Activated naive CD8-positive, alpha-beta T cell treated with anti-CD3 and anti-CD28 coated beads for 36 hours (primary cell): ENCODE measurements around the gene DCAF17. TPM values are rescaled to one million over a fixed set of nuclear protein-coding genes. Genes with fewer than 3 reads are reported as not detected.
A peak's percentile ranks its signal among the peaks of the same experiment; 100 is the strongest.
"Not testable (repeated sequence)": the region's sequence is repeated elsewhere in the genome, so short reads cannot be mapped to it uniquely, and the experiment has no call there.

Experiments used
- DNase-seq: peaks from one replicate; pipeline ENCODE4 v3.0.0; 2021
- H3K27ac Mint-ChIP-seq: one replicate; pipeline ENCODE4 v1.8.0; 2022; ENCODE audit warnings: mild to moderate bottlenecking, moderate library complexity, mixed read lengths
- H3K27me3 Mint-ChIP-seq: one replicate; pipeline ENCODE4 v1.8.0; 2022; ENCODE audit warnings: mild to moderate bottlenecking, mixed read lengths
- H3K36me3 Mint-ChIP-seq: one replicate; pipeline ENCODE4 v1.8.0; 2021; ENCODE audit warnings: mild to moderate bottlenecking, mixed read lengths
- H3K4me1 Mint-ChIP-seq: one replicate; pipeline ENCODE4 v1.8.0; 2021; ENCODE audit warnings: mixed read lengths
- H3K4me3 Mint-ChIP-seq: one replicate; pipeline ENCODE4 v1.8.0; 2022; ENCODE audit warnings: mild to moderate bottlenecking, moderate library complexity, mixed read lengths
- H3K9me3 Mint-ChIP-seq: one replicate; pipeline ENCODE4 v1.8.0; 2022; ENCODE audit warnings: mixed read lengths
- total RNA-seq, 2 experiments: library from RNA; stranded (reverse); gene quantifications; one replicate each; pipeline ENCODE4 v1.2.3, GENCODE V29; 2021

The DCAF17 gene
- total RNA-seq, 2 experiments from 2014 or later = 18.8 to 18.9 TPM

- Mint-ChIP-seq H3K4me3 (no peak overlapping the region), H3K27me3 (no peaks in the 10 kb centered on the region), H3K27ac (no peak overlapping the region), H3K36me3 (peaks cover 42% of the 10 kb centered on the region), H3K4me1 (peaks cover 15% of the 10 kb centered on the region), H3K9me3 (peaks cover 14% of the 10 kb centered on the region)
- DNase-seq = no peak
Measured at GRCh38 chr2:171404719-171405118, 29.3 kb upstream of the DCAF17 start.

- peaks cover 17% of the 10 kb centered on the region for H3K4me1 Mint-ChIP-seq
- H3K36me3 Mint-ChIP-seq = peaks cover 42% of the 10 kb centered on the region
- no peaks in the 10 kb centered on the region for H3K27me3 Mint-ChIP-seq
- no peak overlapping the region for H3K4me3 Mint-ChIP-seq
- peaks cover 14% of the 10 kb centered on the region for H3K9me3 Mint-ChIP-seq
- no peak for DNase-seq
- no peak overlapping the region for H3K27ac Mint-ChIP-seq
Measured at GRCh38 chr2:171405546-171405945, 28.5 kb upstream of the DCAF17 start.

GRCh38 chr2:171406044-171406443 is 28.0 kb upstream of the DCAF17 start:
- H3K4me3 Mint-ChIP-seq = no peak overlapping the region
- no peak overlapping the region for H3K27ac Mint-ChIP-seq
- H3K4me1 Mint-ChIP-seq = peaks cover 20% of the 10 kb centered on the region
- peaks cover 14% of the 10 kb centered on the region for H3K9me3 Mint-ChIP-seq
- H3K36me3 Mint-ChIP-seq = peaks cover 42% of the 10 kb centered on the region
- no peaks in the 10 kb centered on the region for H3K27me3 Mint-ChIP-seq
- DNase-seq = no peak

- H3K36me3 Mint-ChIP-seq = peaks cover 33% of the 10 kb centered on the region
- peaks cover 9% of the 10 kb centered on the region for H3K9me3 Mint-ChIP-seq
- no peak overlapping the region for H3K27ac Mint-ChIP-seq
- no peak for DNase-seq
- no peaks in the 10 kb centered on the region for H3K27me3 Mint-ChIP-seq
- peaks cover 24% of the 10 kb centered on the region for H3K4me1 Mint-ChIP-seq
- H3K4me3 Mint-ChIP-seq = no peak overlapping the region
Measured at GRCh38 chr2:171407030-171407675, 26.9 kb upstream of the DCAF17 start.

GRCh38 chr2:171407676-171408044 is 26.4 kb upstream of the DCAF17 start:
- peaks cover 7% of the 10 kb centered on the region for H3K9me3 Mint-ChIP-seq

GRCh38 chr2:171409436-171409971 is 24.5 kb upstream of the DCAF17 start:
- Mint-ChIP-seq H3K4me1 (peaks cover 15% of the 10 kb centered on the region), H3K4me3 (peak overlapping the region; percentile 65), H3K27me3 (no peaks in the 10 kb centered on the region), H3K27ac (peak overlapping the region; percentile 76), H3K9me3 (no peaks in the 10 kb centered on the region), H3K36me3 (peaks cover 27% of the 10 kb centered on the region)
- no peak for DNase-seq

More at GRCh38 chr2:171407676-171408044, 26.4 kb upstream of the DCAF17 start:
- Mint-ChIP-seq H3K27ac (no peak overlapping the region), H3K27me3 (no peaks in the 10 kb centered on the region), H3K4me3 (no peak overlapping the region), H3K4me1 (peaks cover 24% of the 10 kb centered on the region), H3K36me3 (peaks cover 30% of the 10 kb centered on the region)
- no peak for DNase-seq

- H3K27me3 Mint-ChIP-seq = no peaks in the 10 kb centered on the region
- peaks cover 26% of the 10 kb centered on the region for H3K36me3 Mint-ChIP-seq
- no peak overlapping the region for H3K4me3 Mint-ChIP-seq
- no peak for DNase-seq
- no peak overlapping the region for H3K27ac Mint-ChIP-seq
- H3K9me3 Mint-ChIP-seq = no peaks in the 10 kb centered on the region
- peaks cover 19% of the 10 kb centered on the region for H3K4me1 Mint-ChIP-seq
Measured at GRCh38 chr2:171410101-171410500, 23.9 kb upstream of the DCAF17 start.

GRCh38 chr2:171410624-171411023 is 23.4 kb upstream of the DCAF17 start:
- no peak for DNase-seq
- no peaks in the 10 kb centered on the region for H3K9me3 Mint-ChIP-seq
- no peak overlapping the region for H3K4me3 Mint-ChIP-seq
- no peak overlapping the region for H3K27ac Mint-ChIP-seq
- no peaks in the 10 kb centered on the region for H3K27me3 Mint-ChIP-seq
- peaks cover 24% of the 10 kb centered on the region for H3K36me3 Mint-ChIP-seq
- peaks cover 19% of the 10 kb centered on the region for H3K4me1 Mint-ChIP-seq

GRCh38 chr2:171411214-171411613 is 22.8 kb upstream of the DCAF17 start:
- Mint-ChIP-seq H3K27me3 (no peaks in the 10 kb centered on the region), H3K36me3 (peaks cover 21% of the 10 kb centered on the region), H3K9me3 (no peaks in the 10 kb centered on the region), H3K4me3 (no peak overlapping the region), H3K4me1 (peaks cover 23% of the 10 kb centered on the region), H3K27ac (no peak overlapping the region)
- no peak for DNase-seq

- Mint-ChIP-seq H3K4me3 (no peak overlapping the region), H3K27ac (no peak overlapping the region), H3K9me3 (no peaks in the 10 kb centered on the region), H3K4me1 (peaks cover 24% of the 10 kb centered on the region), H3K36me3 (peaks cover 18% of the 10 kb centered on the region), H3K27me3 (no peaks in the 10 kb centered on the region)
- no peak for DNase-seq
Measured at GRCh38 chr2:171411791-171412483, 22.1 kb upstream of the DCAF17 start.

- peaks cover 24% of the 10 kb centered on the region for H3K4me1 Mint-ChIP-seq
- no peak overlapping the region for H3K4me3 Mint-ChIP-seq
- no peak overlapping the region for H3K27ac Mint-ChIP-seq
- no peak for DNase-seq
- no peaks in the 10 kb centered on the region for H3K9me3 Mint-ChIP-seq
- H3K27me3 Mint-ChIP-seq = no peaks in the 10 kb centered on the region
- peaks cover 16% of the 10 kb centered on the region for H3K36me3 Mint-ChIP-seq
Measured at GRCh38 chr2:171412571-171413175, 21.4 kb upstream of the DCAF17 start.

GRCh38 chr2:171414645-171415044 is 19.4 kb upstream of the DCAF17 start:
- not testable (repeated sequence) for H3K27me3 Mint-ChIP-seq, H3K9me3 Mint-ChIP-seq, DNase-seq, H3K27ac Mint-ChIP-seq, H3K4me3 Mint-ChIP-seq
- peaks cover 23% of the 10 kb centered on the region for H3K4me1 Mint-ChIP-seq
- H3K36me3 Mint-ChIP-seq = peaks cover 23% of the 10 kb centered on the region

GRCh38 chr2:171416009-171416926 is 17.8 kb upstream of the DCAF17 start:
- Mint-ChIP-seq H3K4me1 (peaks cover 25% of the 10 kb centered on the region), H3K36me3 (peaks cover 33% of the 10 kb centered on the region), H3K9me3 (peaks cover 3% of the 10 kb centered on the region), H3K4me3 (no peak overlapping the region), H3K27ac (peak overlapping the region; percentile 67), H3K27me3 (no peaks in the 10 kb centered on the region)
- peak; percentile 74 for DNase-seq

GRCh38 chr2:171419333-171419732 is 14.7 kb upstream of the DCAF17 start:
- H3K36me3 Mint-ChIP-seq = peaks cover 51% of the 10 kb centered on the region
- H3K4me3 Mint-ChIP-seq = no peak overlapping the region
- peaks cover 28% of the 10 kb centered on the region for H3K4me1 Mint-ChIP-seq
- no peaks in the 10 kb centered on the region for H3K27me3 Mint-ChIP-seq
- no peak overlapping the region for H3K27ac Mint-ChIP-seq
- peaks cover 10% of the 10 kb centered on the region for H3K9me3 Mint-ChIP-seq
- no peak for DNase-seq
